Measurements from ENCODE around the gene TEAD2. TPM values are rescaled to one million over a fixed set of nuclear protein-coding genes. Genes with fewer than 3 reads are reported as not detected.
"Not testable (repeated sequence)": the region's sequence is repeated elsewhere in the genome, so short reads cannot be mapped to it uniquely, and the experiment has no call there.

Gene TEAD2
- total RNA-seq, 1 donor from 2014 or later, result 22.9 TPM

DNA sequence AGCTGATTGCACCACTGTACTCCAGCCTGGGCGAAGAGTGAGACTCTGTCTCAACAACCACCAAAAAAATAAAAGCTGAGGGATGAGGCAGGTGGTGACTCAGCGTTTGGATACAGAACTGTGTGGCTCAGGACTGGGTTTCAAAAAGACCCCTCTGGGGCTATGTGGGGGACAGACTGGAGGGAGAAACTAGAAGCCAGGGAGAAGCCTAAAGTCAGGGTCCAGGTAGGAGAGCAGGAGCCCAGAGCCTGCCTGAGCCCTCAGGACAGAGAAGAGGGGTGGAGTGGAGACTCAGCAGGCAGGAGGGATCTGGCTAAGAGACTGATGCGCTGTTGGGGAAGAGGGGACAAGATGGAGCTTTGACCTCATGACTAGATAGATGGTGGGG, 28.8 kb downstream of the TEAD2 start:
- DNase-seq (ENCODE audit: low spot score), result no peak

DNA sequence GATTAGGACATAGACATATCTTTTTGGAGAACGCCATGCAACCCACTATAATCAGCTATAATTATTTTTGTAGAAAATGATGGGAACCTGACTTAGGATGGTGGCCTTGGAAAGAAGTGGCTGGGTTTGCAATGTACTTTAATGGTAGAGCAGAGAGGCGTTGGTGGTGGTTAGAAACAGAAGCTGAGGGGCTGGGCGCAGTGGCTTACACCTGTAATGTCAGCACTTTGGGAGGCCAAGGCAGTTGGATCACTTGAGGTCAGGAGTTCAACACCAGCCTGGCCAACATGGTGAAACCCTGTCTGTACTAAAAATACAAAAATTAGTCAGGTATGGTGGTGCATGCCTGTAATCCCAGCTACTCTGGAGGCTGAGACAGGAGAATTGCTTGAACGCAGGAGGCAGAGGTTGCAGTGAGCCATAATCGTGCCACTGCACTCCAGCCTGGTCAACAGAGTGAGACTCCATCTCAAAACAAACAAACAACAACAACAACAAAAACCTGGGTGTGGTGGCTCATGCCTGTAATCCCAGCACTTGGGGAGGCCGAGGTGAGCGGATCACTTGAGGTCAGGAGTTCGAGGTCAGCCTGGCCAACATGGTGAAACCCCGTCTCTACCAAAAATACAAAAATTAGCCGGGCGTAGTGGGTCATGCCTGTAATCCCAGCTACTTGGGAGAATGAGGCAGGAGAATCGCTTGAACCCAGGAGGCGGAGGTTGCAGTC, 29.4 kb downstream of the TEAD2 start:
- DNase-seq (ENCODE audit: low spot score), result not testable (repeated sequence)

DNA sequence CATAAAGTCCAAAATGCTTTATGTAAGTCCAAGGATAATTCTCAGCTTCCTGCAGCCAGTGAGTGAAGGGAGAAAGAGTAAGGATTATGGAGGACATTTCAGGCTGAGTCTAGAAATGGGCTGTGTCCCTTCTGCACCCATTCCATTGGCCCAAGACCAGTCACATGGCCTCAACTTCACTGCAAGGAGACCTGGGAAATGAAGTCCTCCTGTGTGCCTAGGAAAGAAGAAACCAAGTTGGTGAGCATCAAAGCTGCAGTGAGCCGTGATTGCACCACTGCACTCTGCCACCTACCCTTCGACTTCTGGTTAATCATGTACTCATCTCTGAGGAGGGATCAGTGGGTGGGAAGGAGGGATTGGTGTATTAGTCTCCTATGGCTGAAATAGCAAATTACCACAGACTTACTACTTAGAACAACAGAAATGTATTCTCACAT, 30.6 kb downstream of the TEAD2 start:
- DNase-seq (ENCODE audit: low spot score), result no peak

DNA sequence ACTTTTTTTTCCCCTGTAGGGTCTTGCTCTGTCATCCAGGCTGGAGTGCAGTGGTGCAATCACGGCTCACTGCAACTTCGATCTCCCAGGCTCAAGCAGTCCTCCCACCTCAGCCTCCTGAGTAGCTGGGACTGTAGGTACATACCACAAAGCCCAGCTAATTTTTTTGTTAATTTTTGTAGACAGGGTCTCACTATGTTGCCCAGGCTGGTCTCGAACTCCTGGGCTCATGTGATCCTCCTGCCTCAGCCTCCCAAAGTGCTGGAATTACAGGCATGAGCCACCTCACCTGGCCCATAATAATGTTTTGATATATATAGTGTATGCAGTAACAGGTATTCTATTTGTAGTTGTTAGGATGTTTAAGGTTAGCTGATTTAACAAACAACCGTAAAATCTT, 31.0 kb downstream of the TEAD2 start:
- not testable (repeated sequence) for DNase-seq (ENCODE audit: low spot score)

DNA sequence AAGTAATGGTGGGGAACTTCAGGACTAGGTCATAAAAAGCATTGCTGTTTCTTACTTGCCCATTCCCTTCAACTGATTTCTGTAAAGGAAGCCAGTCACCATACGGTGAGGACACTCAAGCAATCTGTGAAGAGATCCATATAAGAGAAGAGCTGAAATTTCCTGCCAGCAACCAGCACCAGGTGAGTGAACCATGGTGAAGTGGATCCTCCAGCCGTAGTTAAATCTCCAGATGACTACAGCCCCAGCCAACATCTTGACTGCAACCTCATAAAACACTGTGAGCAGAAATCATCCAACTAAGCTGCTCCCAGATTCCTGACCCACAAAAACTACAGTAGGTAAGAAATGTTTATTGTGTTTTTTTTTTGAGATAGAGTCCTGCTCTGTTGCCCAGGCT, 33.5 kb downstream of the TEAD2 start:
- no peak for DNase-seq (ENCODE audit: low spot score)

DNA sequence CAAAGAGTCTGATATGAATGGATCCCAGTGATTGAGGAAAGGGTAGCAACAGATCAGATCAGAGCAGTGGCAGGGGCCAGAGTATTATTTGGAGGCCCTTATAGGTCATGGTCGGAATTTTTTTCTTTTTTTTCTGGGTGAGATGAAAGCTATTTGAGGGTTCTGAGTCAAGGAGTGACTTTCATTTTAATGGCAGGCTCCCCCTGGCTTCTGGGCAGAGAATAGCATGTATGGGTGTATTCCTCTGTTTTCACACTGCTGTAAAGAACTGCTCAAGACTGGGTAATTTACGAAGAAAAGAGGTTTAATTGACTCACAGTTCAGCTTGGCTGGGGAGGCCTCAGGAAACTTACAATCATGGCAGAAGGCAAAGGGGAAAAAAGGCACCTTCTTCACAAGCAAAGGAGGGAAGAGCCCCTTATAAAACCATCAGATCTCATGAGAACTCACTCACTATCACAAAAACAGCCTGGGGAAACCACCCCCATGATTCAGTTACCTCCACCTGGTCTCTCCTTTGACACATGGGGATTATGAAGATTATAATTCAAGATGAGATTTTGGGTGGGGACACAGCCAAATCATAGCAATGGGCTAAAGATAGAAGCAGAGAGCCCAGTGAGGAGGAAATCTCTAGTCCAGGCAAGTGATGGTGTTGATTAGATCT, 34.2 kb downstream of the TEAD2 start:
- peak; percentile 22 for DNase-seq (ENCODE audit: low spot score)

DNA sequence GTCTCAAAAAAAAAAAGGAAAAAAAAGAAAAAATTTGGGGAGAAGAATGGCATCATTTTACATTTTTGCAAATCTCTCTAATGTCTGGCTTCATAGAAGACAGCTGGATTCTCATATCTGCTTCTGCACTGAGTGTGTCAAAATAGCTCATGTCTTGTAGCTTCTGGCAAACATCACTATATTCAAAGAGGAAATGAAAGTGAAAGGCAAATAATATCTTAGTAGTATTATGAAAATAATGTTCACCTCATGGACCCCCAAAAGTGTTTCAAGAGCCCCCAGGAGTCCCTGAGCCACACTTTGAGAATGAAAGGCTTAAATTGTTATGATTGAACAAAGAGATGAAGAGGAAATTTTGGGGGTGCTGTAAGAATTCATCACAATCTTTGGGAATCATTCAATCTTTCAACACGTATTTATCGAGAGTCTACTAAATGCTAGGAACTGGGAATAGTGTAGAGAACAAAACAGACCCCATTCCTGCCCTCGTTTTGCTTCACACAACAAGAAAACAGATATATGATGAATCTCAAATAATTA, 36.0 kb downstream of the TEAD2 start:
- DNase-seq (ENCODE audit: low spot score), result no peak

DNA sequence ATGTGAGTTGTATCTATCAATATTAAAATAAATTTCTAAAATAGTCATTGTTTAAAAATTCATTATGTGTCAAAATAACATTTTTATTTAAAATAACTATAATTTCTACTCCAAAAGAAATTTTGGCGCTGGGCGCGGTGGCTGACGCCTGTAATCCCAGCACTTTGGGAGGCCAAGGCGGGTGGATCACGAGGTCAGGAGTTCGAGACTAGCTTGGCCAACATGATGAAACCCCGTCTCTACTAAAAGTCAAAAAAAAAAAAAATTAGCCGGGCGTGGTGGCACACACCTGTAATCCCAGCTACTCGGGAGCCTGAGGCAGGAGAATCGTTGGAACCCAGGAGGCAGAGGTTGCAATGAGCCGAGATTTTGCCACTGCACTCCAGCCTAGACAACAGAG, 36.5 kb downstream of the TEAD2 start:
- peak; percentile 28 for DNase-seq (ENCODE audit: low spot score)

DNA sequence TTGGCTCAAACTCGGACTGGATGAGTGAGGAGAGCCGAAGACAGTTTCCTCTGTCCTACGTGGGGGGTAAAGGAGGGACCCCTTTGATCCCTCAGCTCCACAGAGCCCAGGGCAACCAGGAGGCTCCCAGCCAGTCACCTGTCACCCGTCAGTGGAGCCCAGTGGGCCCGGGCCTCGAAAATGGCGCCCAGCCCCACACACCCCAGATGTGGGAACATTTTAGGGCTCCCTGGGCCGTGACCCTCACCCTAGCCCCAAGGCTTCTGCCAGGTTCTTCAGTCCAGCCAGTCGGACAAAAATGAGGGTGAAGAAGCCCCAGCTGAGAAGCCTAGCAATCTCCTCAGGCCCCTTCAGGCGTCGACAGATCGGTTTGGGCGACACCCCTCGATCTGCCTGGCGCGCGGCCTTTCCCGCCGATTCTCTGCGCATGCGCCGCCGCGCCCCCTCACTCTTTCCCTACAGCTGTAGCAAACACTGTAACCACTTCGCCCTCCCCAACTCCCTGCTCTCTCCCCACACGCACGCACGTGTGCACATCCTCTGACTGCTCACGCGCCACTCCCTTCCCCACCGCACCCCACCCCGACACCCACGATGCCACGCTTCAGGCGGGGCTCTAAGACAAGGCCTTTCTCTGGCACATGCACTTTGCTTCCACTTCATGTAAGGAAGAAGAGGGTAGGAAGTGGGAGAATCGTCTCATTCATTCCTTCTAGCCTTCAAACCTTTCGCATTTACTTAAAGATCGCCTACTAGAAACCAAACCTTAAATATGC, 37.2 kb downstream of the TEAD2 start, which contains the start of gene SLC6A16:
TSS of gene SLC6A16 (minus strand) at position 391 of the 776 bp plus-strand sequence. CDS start 13,844 bp downstream, outside the sequence.
- peak; percentile 23 for DNase-seq (ENCODE audit: low spot score)

DNA sequence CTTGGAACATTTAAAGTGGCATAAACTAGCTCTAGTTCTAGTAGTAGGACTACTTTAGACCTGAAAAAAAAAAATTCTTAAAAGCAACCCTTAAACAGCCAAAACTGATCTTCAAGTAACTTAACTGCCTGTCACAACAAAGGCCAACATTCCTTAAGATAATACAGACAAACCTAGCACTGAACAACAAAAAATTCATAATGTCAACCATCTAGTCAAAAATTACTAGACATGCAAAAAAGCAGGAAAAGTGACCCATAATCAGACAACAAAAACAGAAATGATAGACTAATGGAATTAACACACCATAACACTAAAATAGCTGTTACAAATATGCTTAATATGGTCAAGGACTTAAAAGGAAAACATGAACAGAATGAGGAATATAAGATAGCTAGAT, 43.9 kb downstream of the TEAD2 start:
- DNase-seq (ENCODE audit: low spot score), result no peak

DNA sequence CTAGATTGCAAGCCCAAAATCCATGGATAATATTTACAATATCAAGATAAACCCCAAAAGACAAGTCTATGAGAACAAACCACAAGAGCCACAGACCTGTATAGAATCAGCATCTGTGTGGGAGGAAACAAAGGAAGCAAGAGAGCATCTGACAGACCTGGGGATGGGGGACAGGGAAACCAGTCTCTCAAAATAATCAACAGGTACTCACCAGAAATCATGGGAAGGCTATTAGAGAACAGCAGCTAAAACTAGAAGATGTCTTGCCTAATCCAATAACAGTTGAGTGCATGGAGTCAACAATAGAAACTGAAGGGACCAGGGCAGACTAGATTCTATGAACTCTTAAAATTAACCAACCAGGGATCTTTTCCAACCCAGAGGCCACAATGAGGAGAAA, 45.9 kb downstream of the TEAD2 start:
- no peak for DNase-seq (ENCODE audit: low spot score)

DNA sequence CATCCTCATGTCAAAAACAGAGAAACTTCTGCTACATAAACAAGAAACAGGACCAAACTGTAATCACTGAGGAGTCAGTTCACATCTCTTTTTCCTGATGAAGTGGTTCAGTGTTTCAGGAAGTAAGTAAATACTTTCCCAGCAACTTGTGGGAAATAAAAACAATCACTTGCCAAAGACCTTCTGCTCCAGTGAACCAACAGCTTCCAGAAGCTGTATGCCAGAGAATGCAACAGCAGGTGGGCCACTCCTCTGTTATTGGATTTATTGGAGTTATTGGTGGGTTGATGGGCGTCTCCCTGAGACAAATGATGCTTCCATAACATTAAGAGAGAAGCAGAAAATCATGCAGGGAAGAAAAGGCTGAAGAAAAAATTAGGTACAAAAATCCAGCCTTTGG, 47.1 kb downstream of the TEAD2 start:
- no peak for DNase-seq (ENCODE audit: low spot score)

DNA sequence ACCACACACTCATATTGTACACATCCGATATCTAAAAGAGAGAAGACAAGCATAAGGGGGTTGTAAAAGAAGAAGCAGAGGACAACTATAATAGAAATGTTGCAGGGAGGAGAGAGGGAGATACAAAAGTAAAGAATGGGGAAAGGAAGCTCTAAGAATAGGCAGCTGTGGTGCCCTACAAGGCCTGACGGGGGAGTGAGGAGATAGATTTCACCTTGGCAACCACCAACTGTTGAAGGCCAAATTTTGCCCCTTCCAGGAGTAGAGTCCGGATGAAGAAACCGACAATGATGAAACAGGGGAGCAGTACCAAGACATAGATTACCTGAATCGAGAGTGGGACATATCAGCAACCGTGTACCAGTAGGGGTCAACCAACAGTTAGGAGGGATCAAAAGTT, 53.1 kb downstream of the TEAD2 start:
- no peak for DNase-seq (ENCODE audit: low spot score)

DNA sequence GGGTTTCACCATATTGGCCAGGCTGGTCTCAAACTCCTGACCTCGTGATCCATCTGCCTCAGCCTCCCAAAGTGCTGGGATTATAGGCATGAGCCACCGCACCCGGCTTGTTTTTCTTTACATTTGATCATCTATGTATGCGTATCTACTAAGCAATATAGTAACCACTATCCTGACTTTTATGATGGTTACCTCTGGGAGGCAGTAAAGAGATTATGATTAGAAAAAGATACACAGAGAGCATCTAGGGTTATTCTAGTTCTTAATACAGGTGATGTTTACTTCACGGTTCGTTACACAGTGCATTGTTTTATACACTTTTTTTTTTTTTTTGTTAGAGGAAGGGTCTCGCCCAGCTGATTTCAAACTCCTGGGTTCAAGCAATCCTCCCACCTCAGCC, 55.5 kb downstream of the TEAD2 start:
- DNase-seq (ENCODE audit: low spot score), result not testable (repeated sequence)

DNA sequence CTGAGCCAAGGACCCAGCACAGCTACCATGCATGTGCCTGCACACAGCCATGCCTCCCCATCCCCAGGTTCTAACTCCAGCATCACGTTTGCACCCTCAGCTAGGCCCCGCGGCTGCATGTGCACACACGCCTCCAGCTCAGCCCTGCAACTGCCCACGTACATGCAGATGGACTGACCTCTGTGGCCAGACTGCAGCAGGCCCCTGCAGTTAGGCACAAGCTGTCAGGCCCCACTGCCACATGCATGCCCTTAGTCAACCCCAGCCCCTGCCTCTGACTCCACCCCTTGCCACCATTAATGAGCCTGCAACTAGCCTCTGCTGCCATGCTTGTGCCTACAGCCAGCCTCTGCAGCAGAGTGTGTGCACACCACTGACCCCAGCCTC, 60.4 kb downstream of the TEAD2 start:
- no peak for DNase-seq (ENCODE audit: low spot score)

DNA sequence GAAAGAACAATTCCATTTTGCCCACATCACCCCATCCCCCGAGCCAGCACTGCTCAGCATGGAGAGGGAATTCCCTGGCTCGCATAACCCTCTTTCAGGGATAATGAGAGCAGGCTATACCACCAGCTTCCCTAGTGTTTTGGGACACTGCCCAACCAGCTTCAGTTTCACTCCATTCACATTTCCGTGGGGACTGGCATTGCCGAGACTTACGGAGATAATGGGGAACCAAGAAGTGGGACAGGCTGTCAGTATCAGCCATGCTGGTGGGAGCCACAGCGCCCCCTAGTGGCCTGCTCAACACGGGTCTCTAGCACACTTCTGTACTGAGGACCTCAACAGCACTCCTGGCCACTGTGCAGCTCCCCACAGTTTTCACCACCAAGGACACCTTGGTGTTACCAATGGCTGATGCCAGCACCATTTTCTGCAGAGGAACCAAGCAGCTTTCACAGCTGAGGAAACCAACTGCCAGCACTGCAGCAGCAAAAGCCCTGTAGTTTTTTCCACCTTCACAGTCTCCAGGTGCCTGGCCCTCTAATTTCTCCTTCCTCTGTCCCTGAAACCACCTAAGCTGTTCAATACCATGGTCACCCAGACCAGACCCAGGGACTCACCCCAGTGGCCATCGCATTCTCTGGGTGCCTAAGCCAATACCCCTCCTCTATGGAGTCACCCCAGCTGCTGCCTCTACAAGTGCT, 60.9 kb downstream of the TEAD2 start:
- peak; percentile 64 for DNase-seq (ENCODE audit: low spot score)

DNA sequence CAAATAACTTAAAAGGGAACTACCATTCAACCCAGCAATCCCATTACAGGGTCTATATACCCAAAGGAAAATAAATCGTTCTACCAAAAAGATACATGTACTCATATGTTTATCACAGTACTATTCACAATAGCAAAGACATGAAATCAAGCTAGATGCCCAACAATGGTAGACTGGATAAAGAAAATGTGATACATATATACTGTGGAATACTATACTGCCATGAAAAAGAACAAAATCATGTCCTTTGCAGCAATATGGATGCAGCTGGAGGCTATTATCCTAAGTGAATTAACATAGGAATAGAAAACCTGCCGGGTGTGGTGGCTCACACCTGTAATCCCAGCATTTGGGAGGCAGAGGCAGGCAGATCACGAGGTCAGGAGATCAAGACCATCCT, 63.6 kb downstream of the TEAD2 start:
- not testable (repeated sequence) for DNase-seq (ENCODE audit: low spot score)

DNA sequence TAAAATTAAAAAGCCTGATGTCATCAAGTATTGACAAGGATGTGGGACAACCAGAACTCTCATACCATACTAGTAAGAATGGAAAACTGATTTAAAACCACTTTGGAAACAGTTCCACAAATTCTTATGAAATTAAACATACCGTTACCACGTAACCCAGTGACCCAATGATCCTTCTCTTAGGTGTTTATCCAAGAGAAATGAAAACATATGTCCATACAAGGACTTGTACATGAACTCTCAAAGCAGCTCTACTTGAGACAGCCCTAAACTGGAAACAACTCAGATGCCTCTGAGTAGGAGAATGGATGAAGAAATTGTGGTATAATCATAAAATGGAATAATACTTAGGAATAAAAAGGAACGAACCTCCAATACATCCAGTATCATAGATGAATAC, 64.8 kb downstream of the TEAD2 start:
- no peak for DNase-seq (ENCODE audit: low spot score)

DNA sequence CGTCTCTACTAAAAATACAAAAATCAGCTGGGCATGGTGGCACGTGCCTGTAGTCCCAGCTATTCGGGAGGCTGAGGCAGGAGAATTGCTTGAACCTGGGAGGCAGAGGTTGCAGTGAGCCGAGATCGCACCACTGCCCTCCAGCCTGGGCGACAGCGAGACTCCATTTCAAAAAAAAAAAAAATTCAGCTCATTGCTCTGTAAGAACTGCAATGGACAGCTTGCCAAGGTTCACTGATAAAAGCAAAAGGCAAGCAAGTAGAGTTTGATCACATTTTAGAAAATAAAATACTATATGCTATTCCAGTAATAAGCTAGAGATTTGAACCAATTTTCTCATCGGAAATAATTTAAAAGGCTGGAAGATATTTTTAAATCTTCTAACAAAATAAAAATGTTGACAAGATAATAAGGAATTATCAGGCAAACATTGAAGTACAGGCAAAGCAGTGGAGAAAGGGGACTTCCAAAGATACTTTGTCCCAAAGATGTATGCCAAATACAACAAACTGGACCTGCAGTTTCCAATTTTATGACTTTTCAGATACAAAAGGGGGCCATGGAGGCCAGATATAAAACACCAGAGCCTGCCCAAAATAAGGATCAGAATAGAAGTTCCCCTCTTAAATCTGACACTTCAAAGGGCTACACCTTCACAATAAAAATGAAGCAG, 66.9 kb downstream of the TEAD2 start:
- no peak for DNase-seq (ENCODE audit: low spot score)

DNA sequence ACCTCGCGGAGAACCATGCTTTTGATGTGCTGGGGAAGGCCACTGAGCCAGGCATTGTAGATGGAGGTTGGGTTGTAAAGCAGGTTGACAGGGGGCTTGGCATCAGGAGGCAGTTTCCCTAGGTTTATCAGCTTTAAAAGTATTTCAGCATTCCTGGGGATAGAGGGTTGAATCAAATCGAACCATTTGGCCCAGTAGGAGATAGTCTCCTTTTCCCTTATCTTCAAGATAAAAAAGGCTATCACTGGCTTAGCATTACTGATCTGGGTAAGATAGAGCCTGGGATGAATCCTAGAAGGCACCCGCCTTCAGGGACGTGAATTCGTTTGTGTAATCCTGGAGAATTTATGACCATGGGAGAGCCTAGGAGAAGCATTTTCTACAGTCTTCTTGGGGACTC, 67.8 kb downstream of the TEAD2 start:
- DNase-seq (ENCODE audit: low spot score), result no peak

Measured in ureter (tissue), 1 donor.